OCI-LY1 (cell line): ENCODE data around the gene SOD2.

Source experiments
- H2AFZ ChIP-seq: fragments of 200-600 bp; sonication (generic), shearing (Covaris generic); 2 replicates; pipeline ENCODE4 v1.6.0; 2014; ENCODE audit warnings: antibody characterized with exemption, mild to moderate bottlenecking, low read length
- H3F3A ChIP-seq: fragments of 200-600 bp; sonication (generic), shearing (Covaris generic); 2 replicates; pipeline ENCODE4 v1.6.0; 2014; ENCODE audit warnings: mild to moderate bottlenecking, antibody characterized with exemption, low read length, moderate library complexity; ENCODE audit not compliant: insufficient read depth
- H3K27ac ChIP-seq: fragments of 200-600 bp; sonication (generic); 2 replicates; pipeline ENCODE4 v1.5.1; 2014; ENCODE audit warnings: low read length, mixed run types, mild to moderate bottlenecking, low read depth; ENCODE audit not compliant: poor library complexity, severe bottlenecking
- H3K27me3 ChIP-seq: fragments of 200-600 bp; sonication (generic); 2 replicates; pipeline ENCODE4 v1.6.0; 2014; ENCODE audit warnings: antibody characterized with exemption, mild to moderate bottlenecking, low read length, moderate library complexity; ENCODE audit not compliant: insufficient read depth
- H3K36me3 ChIP-seq: fragments of 200-600 bp; sonication (generic); 2 replicates; pipeline ENCODE4 v1.6.1; 2014; ENCODE audit warnings: mild to moderate bottlenecking, antibody characterized with exemption, low read length, moderate library complexity, mixed read lengths; ENCODE audit not compliant: insufficient read depth
- H3K4me1 ChIP-seq: fragments of 200-600 bp; sonication (generic); 2 replicates; pipeline ENCODE4 v1.5.1; 2014; ENCODE audit warnings: mild to moderate bottlenecking, low read length, moderate library complexity; ENCODE audit not compliant: insufficient read depth, severe bottlenecking
- H3K4me2 ChIP-seq: fragments of 200-600 bp; sonication (generic), shearing (Covaris generic); 2 replicates; pipeline ENCODE4 v1.6.1; 2014; ENCODE audit warnings: low read length
- H3K4me3 ChIP-seq: fragments of 200-600 bp; sonication (generic); 2 replicates; pipeline ENCODE4 v1.5.1; 2014; ENCODE audit warnings: low read length, low read depth, mild to moderate bottlenecking, mixed read lengths; ENCODE audit not compliant: poor library complexity, severe bottlenecking
- H3K79me2 ChIP-seq: fragments of 200-600 bp; shearing (Covaris generic); 2 replicates; pipeline ENCODE4 v1.6.1; 2016; ENCODE audit warnings: mixed run types, low read length, mixed read lengths; ENCODE audit not compliant: insufficient read depth
- H3K9ac ChIP-seq: fragments of 200-600 bp; sonication (generic), shearing (Covaris generic); 2 replicates; pipeline ENCODE4 v1.6.1; 2014; ENCODE audit warnings: mild to moderate bottlenecking, low read length, mixed read lengths
- H3K9me2 ChIP-seq: fragments of 200-600 bp; sonication (generic), shearing (Covaris generic); 2 replicates; pipeline ENCODE4 v1.6.1; 2014; ENCODE audit warnings: low read depth, mild to moderate bottlenecking, low read length, mixed read lengths
- H3K9me3 ChIP-seq: fragments of 200-600 bp; shearing (Covaris generic); 2 replicates; pipeline ENCODE4 v1.6.1; 2014; ENCODE audit warnings: low read length, mixed read lengths
- H4K20me1 ChIP-seq: fragments of 200-600 bp; sonication (generic), shearing (Covaris generic); 2 replicates; pipeline ENCODE4 v1.6.0; 2016; ENCODE audit warnings: mild to moderate bottlenecking, low read length; ENCODE audit not compliant: insufficient read depth
- EZH2 ChIP-seq: fragments of 200-600 bp; sonication (generic), shearing (Covaris generic); IDR thresholded peaks from 2 replicates; pipeline ENCODE4 v1.8.0; 2017; ENCODE audit warnings: borderline replicate concordance, mixed run types, mild to moderate bottlenecking, antibody characterized with exemption, low read length, moderate library complexity, mixed read lengths
- TF ChIP-seq, protein P1 (sequence below): fragments of 200-600 bp; sonication (generic), shearing (Covaris generic); IDR thresholded peaks from 2 replicates; pipeline ENCODE4 v1.5.1; 2017; ENCODE audit warnings: mild to moderate bottlenecking, antibody characterized with exemption, low read length, moderate library complexity, mixed read lengths

Gene SOD2

DNA sequence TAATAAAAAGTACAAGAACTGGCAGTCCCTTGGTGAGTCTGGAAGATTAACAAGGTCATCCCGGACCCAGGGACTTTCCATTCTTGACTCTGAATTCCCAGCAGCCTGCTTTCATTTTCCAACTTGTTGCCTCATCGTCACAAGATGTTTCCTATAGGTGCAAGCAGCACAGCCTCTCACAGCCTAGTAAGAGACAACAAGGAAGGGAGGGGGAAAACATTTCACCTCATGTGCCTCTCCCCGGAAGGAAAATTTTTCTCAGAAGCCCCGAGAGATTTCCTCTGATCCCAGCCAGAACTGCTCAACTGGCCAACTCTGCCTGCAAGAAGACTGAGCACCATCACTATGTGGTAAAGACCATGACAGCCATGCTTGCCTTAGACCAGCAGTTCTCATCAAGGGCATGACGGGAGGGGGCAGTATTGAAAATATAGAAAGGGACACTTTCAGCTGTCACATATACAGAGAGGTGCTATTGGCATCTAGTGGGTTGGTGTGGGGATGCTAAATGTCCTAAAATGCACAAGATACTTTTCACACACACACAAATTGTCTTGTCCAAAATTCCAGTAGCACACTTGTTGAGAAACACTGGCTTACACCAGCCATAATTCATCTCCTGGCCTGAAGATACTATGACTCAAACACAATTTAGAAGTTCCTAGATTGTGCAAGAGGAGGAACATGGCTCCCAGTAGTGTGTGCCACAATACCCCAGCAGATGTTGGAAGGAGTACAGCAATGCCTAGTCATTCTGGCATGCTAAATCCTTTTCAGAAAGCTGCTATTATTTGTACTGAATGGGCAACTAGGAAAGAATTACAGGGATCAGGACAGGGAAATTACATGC lies 23.4 kb upstream of the SOD2 start:
- no peaks in the 10 kb centered on the region for H3F3A ChIP-seq
- TF ChIP-seq, protein P1, sequence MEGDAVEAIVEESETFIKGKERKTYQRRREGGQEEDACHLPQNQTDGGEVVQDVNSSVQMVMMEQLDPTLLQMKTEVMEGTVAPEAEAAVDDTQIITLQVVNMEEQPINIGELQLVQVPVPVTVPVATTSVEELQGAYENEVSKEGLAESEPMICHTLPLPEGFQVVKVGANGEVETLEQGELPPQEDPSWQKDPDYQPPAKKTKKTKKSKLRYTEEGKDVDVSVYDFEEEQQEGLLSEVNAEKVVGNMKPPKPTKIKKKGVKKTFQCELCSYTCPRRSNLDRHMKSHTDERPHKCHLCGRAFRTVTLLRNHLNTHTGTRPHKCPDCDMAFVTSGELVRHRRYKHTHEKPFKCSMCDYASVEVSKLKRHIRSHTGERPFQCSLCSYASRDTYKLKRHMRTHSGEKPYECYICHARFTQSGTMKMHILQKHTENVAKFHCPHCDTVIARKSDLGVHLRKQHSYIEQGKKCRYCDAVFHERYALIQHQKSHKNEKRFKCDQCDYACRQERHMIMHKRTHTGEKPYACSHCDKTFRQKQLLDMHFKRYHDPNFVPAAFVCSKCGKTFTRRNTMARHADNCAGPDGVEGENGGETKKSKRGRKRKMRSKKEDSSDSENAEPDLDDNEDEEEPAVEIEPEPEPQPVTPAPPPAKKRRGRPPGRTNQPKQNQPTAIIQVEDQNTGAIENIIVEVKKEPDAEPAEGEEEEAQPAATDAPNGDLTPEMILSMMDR = no peak; the same call in 1 of the 2 replicates
- TF ChIP-seq EZH2 = no peak
- no peak overlapping the region for H3K4me2 ChIP-seq
- no peak overlapping the region for H3K9ac ChIP-seq
- H3K4me1 ChIP-seq = no peaks in the 10 kb centered on the region
- H3K27me3 ChIP-seq = no peaks in the 10 kb centered on the region
- no peak overlapping the region for H3K27ac ChIP-seq
- H3K4me3 ChIP-seq = no peak overlapping the region
- H3K9me2 ChIP-seq = no peaks in the 10 kb centered on the region
- H3K9me3 ChIP-seq = no peaks in the 10 kb centered on the region
- no peaks in the 10 kb centered on the region for H4K20me1 ChIP-seq
- no peaks in the 10 kb centered on the region for H3K79me2 ChIP-seq
- no peaks in the 10 kb centered on the region for H3K36me3 ChIP-seq
- no peak overlapping the region for H2AFZ ChIP-seq

- no peaks in the 10 kb centered on the region for H3K79me2 ChIP-seq
- no peak overlapping the region for H3K4me2 ChIP-seq
- no peaks in the 10 kb centered on the region for H3K4me1 ChIP-seq
- H4K20me1 ChIP-seq = no peaks in the 10 kb centered on the region
- no peaks in the 10 kb centered on the region for H3K36me3 ChIP-seq
- no peak overlapping the region for H3K9ac ChIP-seq
- no peaks in the 10 kb centered on the region for H3K9me2 ChIP-seq
- no peaks in the 10 kb centered on the region for H3F3A ChIP-seq
- TF ChIP-seq, protein P1 = no peak
- no peak for TF ChIP-seq EZH2
- H3K27me3 ChIP-seq = no peaks in the 10 kb centered on the region
- H3K9me3 ChIP-seq = no peaks in the 10 kb centered on the region
- H3K27ac ChIP-seq = no peak overlapping the region
- H2AFZ ChIP-seq = no peak overlapping the region
- no peak overlapping the region for H3K4me3 ChIP-seq
Observed at GRCh38 chr6:159715605-159716004, 22.6 kb upstream of the SOD2 start.

DNA sequence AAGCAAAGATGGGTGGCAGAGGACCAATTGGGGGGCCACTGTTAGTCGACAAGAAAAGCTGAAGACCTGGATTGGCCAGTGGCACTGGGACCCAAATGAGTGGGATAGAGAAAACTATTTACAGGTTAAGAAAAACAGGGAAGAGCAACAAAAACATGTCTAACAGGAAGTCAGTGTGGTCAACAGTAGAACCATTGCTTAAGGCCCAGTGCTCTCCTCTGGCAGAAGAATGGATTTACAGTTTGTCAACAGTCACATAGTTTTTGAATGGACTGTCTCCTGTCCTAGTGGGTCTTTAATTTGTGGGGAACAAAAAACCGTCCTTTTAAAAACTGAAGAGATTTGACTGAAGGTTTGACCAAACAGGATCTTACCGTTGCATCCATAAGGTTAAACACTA lies 22.1 kb upstream of the SOD2 start:
- Histone ChIP-seq H3K9ac (no peak overlapping the region), H3K36me3 (no peaks in the 10 kb centered on the region), H3K4me2 (no peak overlapping the region)

More for the DNA sequence above, 22.1 kb upstream of the SOD2 start:
- Histone ChIP-seq H4K20me1 (no peaks in the 10 kb centered on the region), H3K79me2 (no peaks in the 10 kb centered on the region), H3K4me1 (no peaks in the 10 kb centered on the region), H3K4me3 (no peak overlapping the region), H3F3A (no peaks in the 10 kb centered on the region), H3K27me3 (no peaks in the 10 kb centered on the region), H2AFZ (no peak overlapping the region), H3K27ac (no peak overlapping the region), H3K9me2 (no peaks in the 10 kb centered on the region), H3K9me3 (no peaks in the 10 kb centered on the region)
- TF ChIP-seq EZH2 = no peak
- TF ChIP-seq, protein P1 = no peak
